ENCODE data around the gene MCL1. TPM values are rescaled to one million over a fixed set of nuclear protein-coding genes. Genes with fewer than 3 reads are reported as not detected.
"Not testable (repeated sequence)": the region's sequence is repeated elsewhere in the genome, so short reads cannot be mapped to it uniquely, and the experiment has no call there.

Gene MCL1
- total and polyA plus RNA-seq, 5 experiments from 2014 or later: 125 to 291 (median 170) TPM

- Mint-ChIP-seq H3K27me3 (no peaks in the 10 kb centered on the region), H3K27ac (peak overlapping the region; percentile 36 to 90 (median 83)), H3K9me3 (no peaks in the 10 kb centered on the region), H3K36me3 (peaks cover 0 to 52% (median 11%) of the 10 kb centered on the region in 3 donors), H3K4me1 (peaks cover 22 to 76% (median 63%) of the 10 kb centered on the region in 4 donors), H3K4me3 (peak overlapping the region in 8 of 10 donors; percentile 1 to 58 (median 43))
- no peak for ATAC-seq
- peak in 1 of 10 donors; percentile 13 for DNase-seq
- POLR2A ChIA-PET: interaction anchor here (0.6 to 16.7 kb wide), 4 partner anchors 14 to 55 kb away, joined by 3 to 198 read pairs (median 3); partner anchors contain the start of gene MCL1
Measured at GRCh38 chr1:150615346-150616201, 36.2 kb upstream of the MCL1 start.

GRCh38 chr1:150613061-150613920 is 33.9 kb upstream of the MCL1 start:
- H3K9me3 Mint-ChIP-seq: no peaks in the 10 kb centered on the region
- DNase-seq (peak in 2 of 10 donors; percentile 15), ATAC-seq (peak in 1 of 2 donors; percentile 20)
- POLR2A ChIA-PET: interaction anchor here (0.9 to 16.7 kb wide), 4 partner anchors 20 to 52 kb away, joined by 3 to 198 read pairs (median 3); partner anchors contain the start of gene MCL1
- H3K27me3 Mint-ChIP-seq: no peaks in the 10 kb centered on the region
- H3K27ac Mint-ChIP-seq: peak overlapping the region in 9 of 10 donors; percentile 71 to 96 (median 86)
- peaks cover 16 to 66% (median 53%) of the 10 kb centered on the region in 4 donors for H3K4me1 Mint-ChIP-seq
- H3K36me3 Mint-ChIP-seq: peaks cover 0 to 41% (median 6%) of the 10 kb centered on the region in 3 donors
- peak overlapping the region in 4 of 10 donors; percentile 18 to 75 (median 52) for H3K4me3 Mint-ChIP-seq

DNA sequence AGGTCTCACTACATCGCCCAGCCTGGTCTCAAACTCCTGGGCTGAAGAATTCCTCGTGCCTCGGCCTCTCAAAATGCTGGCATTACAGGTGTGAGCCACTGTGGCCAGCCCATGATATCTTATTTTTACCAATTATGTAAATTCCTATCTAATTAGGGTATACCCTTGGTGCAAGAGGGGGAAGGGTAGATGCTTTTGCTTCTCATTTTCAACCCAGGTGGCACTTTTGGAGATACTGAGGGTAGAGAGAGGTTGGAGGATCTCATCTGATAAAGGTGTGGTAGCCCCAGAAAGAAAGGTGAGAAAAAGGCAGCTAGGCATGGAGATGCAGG is 32.6 kb upstream of the MCL1 start:
- no peaks in the 10 kb centered on the region for H3K9me3 Mint-ChIP-seq
- ATAC-seq (no peak), DNase-seq (no peak)
- peak overlapping the region in 8 of 10 donors; percentile 4 to 73 (median 46) for H3K4me3 Mint-ChIP-seq
- H3K4me1 Mint-ChIP-seq: peaks cover 16 to 64% (median 51%) of the 10 kb centered on the region in 4 donors
- peak overlapping the region; percentile 79 to 96 (median 91) for H3K27ac Mint-ChIP-seq
- POLR2A ChIA-PET: interaction anchor here (0.7 to 16.7 kb wide), 2 partner anchors 51 to 779 kb away, joined by 3 to 198 read pairs; no protein-coding TSS in a partner anchor
- peaks cover 0 to 36% (median 6%) of the 10 kb centered on the region in 3 donors for H3K36me3 Mint-ChIP-seq
- no peaks in the 10 kb centered on the region for H3K27me3 Mint-ChIP-seq

GRCh38 chr1:150610576-150610975 is 31.2 kb upstream of the MCL1 start:
- Mint-ChIP-seq H3K36me3 (peaks cover 0 to 27% (median 1%) of the 10 kb centered on the region in 3 donors), H3K4me3 (no peak overlapping the region), H3K9me3 (no peaks in the 10 kb centered on the region), H3K27me3 (no peaks in the 10 kb centered on the region), H3K4me1 (peaks cover 9 to 56% (median 38%) of the 10 kb centered on the region in 4 donors), H3K27ac (peak overlapping the region; percentile 25 to 94 (median 88))
- DNase-seq (no peak), ATAC-seq (no peak)
- POLR2A ChIA-PET: interaction anchor here (1.1 to 16.7 kb wide), 2 partner anchors 31 to 50 kb away, joined by 3 to 198 read pairs; no protein-coding TSS in a partner anchor

- H3K4me1 Mint-ChIP-seq: peaks cover 4 to 51% (median 32%) of the 10 kb centered on the region in 4 donors
- POLR2A ChIA-PET: interaction anchor here (1.2 to 16.7 kb wide), 2 partner anchors 20 to 49 kb away, joined by 4 to 198 read pairs; partner anchors contain the start of gene ENSA
- H3K27ac Mint-ChIP-seq: peak overlapping the region in 8 of 10 donors; percentile 35 to 90 (median 74)
- H3K9me3 Mint-ChIP-seq: no peaks in the 10 kb centered on the region
- no peak for DNase-seq
- no peak overlapping the region for H3K4me3 Mint-ChIP-seq
- peaks cover 0 to 26% (median 1%) of the 10 kb centered on the region in 3 donors for H3K36me3 Mint-ChIP-seq
- no peaks in the 10 kb centered on the region for H3K27me3 Mint-ChIP-seq
- ATAC-seq: no peak
Measured at GRCh38 chr1:150609732-150610131, 30.3 kb upstream of the MCL1 start.

DNA sequence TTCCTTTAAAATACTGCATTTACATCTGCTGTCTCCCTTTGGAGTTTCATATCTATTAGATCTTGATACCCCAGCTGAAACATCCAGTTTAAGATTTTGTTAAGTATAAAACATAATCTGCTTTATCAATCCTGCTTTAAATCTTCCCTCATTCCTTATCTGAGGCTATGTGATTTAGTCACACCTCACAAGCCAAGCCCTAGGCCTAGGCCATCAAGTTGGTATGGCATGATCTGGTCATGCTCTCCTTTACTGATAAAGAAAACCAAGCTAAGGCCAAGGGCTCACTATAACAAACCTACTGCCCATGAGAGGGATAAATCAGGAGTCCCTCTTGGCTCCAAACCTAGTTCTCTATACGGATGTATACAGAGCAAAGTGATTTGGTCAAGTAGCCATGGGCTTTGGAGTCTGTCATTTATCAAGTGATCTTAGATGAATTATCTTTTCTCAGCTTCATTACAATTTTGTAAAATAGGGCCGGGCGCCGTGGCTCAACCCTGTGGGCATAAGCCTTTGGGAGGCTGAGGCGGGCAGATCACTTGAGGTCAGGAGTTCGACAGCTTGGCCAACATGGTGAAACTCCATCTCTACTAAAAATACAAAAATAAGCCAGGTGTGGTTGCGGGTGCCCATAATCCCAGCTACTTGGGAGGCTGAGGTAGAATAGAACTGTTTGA is 27.2 kb upstream of the MCL1 start:
- DNase-seq (no peak), ATAC-seq (no peak)
- POLR2A ChIA-PET: interaction anchor here (0.8 to 2.4 kb wide), 3 partner anchors 23 to 46 kb away, joined by 3 to 10 read pairs (median 8); no protein-coding TSS in a partner anchor
- H3K4me1 Mint-ChIP-seq: peaks cover 4 to 34% (median 17%) of the 10 kb centered on the region in 4 donors
- peak overlapping the region in 4 of 10 donors; percentile 25 to 79 (median 63) for H3K27ac Mint-ChIP-seq
- H3K4me3 Mint-ChIP-seq: no peak overlapping the region
- peaks cover 0 to 22% (median 0%) of the 10 kb centered on the region in 3 donors for H3K36me3 Mint-ChIP-seq
- H3K9me3 Mint-ChIP-seq: no peaks in the 10 kb centered on the region
- H3K27me3 Mint-ChIP-seq: no peaks in the 10 kb centered on the region

DNA sequence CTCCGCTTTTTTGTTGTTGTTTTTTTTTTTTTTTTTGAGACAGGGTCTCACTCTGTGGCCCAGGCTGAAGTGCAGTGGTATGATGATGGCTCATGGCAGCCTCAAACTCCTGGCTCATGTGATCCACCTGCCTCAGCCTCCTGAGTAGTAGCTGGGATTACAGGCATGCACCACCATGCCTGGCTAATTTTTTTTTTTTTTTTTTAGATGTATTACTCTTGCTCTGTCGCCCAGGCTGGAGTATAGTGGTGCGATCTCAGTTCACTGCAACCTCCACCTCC is 26.0 kb upstream of the MCL1 start:
- POLR2A ChIA-PET: interaction anchor here (0.7 to 2.4 kb wide), 5 partner anchors 26 to 117 kb away, joined by 3 to 10 read pairs (median 6); partner anchors contain the start of gene MCL1
- not testable (repeated sequence) for H3K9me3 Mint-ChIP-seq, H3K27me3 Mint-ChIP-seq, ATAC-seq, H3K4me3 Mint-ChIP-seq, DNase-seq, H3K27ac Mint-ChIP-seq
- peaks cover 0 to 26% (median 2%) of the 10 kb centered on the region in 3 donors for H3K36me3 Mint-ChIP-seq
- peaks cover 2 to 24% (median 9%) of the 10 kb centered on the region in 4 donors for H3K4me1 Mint-ChIP-seq

- Mint-ChIP-seq H3K27ac (peak overlapping the region in 6 of 10 donors; percentile 15 to 63 (median 38)), H3K36me3 (peaks cover 0 to 36% (median 3%) of the 10 kb centered on the region in 3 donors), H3K4me3 (no peak overlapping the region), H3K9me3 (no peaks in the 10 kb centered on the region), H3K27me3 (no peaks in the 10 kb centered on the region), H3K4me1 (peaks cover 0 to 21% (median 7%) of the 10 kb centered on the region in 4 donors)
- DNase-seq (no peak), ATAC-seq (no peak)
- POLR2A ChIA-PET: interaction anchor here (0.5 to 1.6 kb wide), 2 partner anchors 44 to 644 kb away, joined by 3 to 5 read pairs; no protein-coding TSS in a partner anchor
Measured at GRCh38 chr1:150604226-150604588, 24.8 kb upstream of the MCL1 start.

DNA sequence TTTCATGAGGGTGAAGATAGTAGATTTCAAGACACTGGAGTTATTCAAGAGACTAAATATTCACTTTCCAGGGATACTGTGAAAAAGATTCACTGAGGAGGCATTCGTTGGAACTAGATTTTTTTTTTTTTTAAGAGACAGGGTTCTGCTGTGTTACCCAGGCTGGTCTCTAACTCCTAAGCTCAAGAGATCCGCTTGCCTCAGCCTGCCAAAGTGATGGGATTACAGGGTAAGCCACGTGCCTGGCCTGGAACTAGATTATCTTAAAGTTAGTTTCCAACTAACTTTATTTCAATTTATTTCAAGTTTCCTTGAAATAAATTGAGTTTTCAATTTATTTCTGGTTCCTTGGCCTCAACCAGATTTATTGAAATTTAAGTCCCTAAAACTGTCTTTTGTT is 24.3 kb upstream of the MCL1 start:
- POLR2A ChIA-PET: interaction anchor here (0.5 to 1.9 kb wide), 3 partner anchors 41 to 643 kb away, joined by 3 to 14 read pairs (median 5); no protein-coding TSS in a partner anchor
- no peaks in the 10 kb centered on the region for H3K27me3 Mint-ChIP-seq

GRCh38 chr1:150602372-150602771 is 23.0 kb upstream of the MCL1 start:
- not testable (repeated sequence) for DNase-seq, H3K27me3 Mint-ChIP-seq, H3K9me3 Mint-ChIP-seq, ATAC-seq, H3K4me3 Mint-ChIP-seq, H3K27ac Mint-ChIP-seq
- Mint-ChIP-seq H3K36me3 (peaks cover 0 to 31% (median 3%) of the 10 kb centered on the region in 3 donors), H3K4me1 (peaks cover 0 to 21% (median 7%) of the 10 kb centered on the region in 4 donors)
- POLR2A ChIA-PET: interaction anchor here (1.9 kb wide), 1 partner anchor 40 kb away, joined by 14 read pairs; no protein-coding TSS in a partner anchor

More for the DNA sequence above, 24.3 kb upstream of the MCL1 start:
- Mint-ChIP-seq H3K4me3 (peak overlapping the region in 1 of 10 donors; percentile 20), H3K9me3 (no peaks in the 10 kb centered on the region), H3K36me3 (peaks cover 0 to 34% (median 3%) of the 10 kb centered on the region in 3 donors), H3K4me1 (peaks cover 0 to 21% (median 7%) of the 10 kb centered on the region in 4 donors), H3K27ac (peak overlapping the region in 4 of 10 donors; percentile 57 to 81 (median 64))
- ATAC-seq (no peak), DNase-seq (no peak)

DNA sequence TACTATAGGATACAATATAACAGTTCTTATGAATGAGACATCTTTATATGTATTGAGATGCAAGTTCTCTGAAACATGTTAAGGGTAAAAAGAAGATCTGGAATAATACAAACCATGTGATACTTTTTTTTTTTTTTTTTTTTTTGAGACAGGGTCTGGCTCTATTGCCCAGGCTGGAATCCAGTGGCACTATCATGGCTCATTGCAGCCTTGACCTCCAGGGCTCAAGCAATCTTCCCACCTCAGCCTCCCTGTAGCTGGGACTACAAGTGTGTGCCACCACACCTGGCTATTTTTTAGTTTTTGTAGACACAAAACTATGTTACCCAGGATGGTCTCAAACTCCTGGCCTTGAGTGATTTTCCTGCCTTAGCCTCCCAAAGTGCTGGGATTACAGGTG is 22.1 kb upstream of the MCL1 start:
- peaks cover 0 to 34% (median 3%) of the 10 kb centered on the region in 3 donors for H3K36me3 Mint-ChIP-seq
- DNase-seq (no peak), ATAC-seq (no peak)
- no peak overlapping the region for H3K4me3 Mint-ChIP-seq
- POLR2A ChIA-PET: interaction anchor here (0.7 kb wide), 2 partner anchors 14 to 108 kb away, joined by 3 read pairs; no protein-coding TSS in a partner anchor
- no peak overlapping the region for H3K27ac Mint-ChIP-seq
- H3K27me3 Mint-ChIP-seq: no peaks in the 10 kb centered on the region
- no peaks in the 10 kb centered on the region for H3K9me3 Mint-ChIP-seq
- H3K4me1 Mint-ChIP-seq: peaks cover 0 to 27% (median 8%) of the 10 kb centered on the region in 4 donors

Data from naive thymus-derived CD8-positive, alpha-beta T cell (primary cell).